ENCODE data around the gene HLA-A. TPM values are rescaled to one million over a fixed set of nuclear protein-coding genes. Genes with fewer than 3 reads are reported as not detected.
A peak's percentile ranks its signal among the peaks of the same experiment; 100 is the strongest.

Gene HLA-A
- total RNA-seq, 1 donor from 2014 or later = 479 TPM

- DNase-seq (ENCODE audit: low read depth) = no peak
- no peak overlapping the region for H3K4me3 ChIP-seq (ENCODE audit: low read depth, low read length)
- no peak for TF ChIP-seq CTCF (conservative IDR thresholded peaks at IDR 0.05; ENCODE audit: low read depth, low read length)
Measured at GRCh38 chr6:29933955-29934354, 8.4 kb upstream of the HLA-A start.

- no peak for DNase-seq (ENCODE audit: low read depth)
- H3K4me3 ChIP-seq (ENCODE audit: low read depth, low read length) = no peak overlapping the region
- TF ChIP-seq CTCF (conservative IDR thresholded peaks at IDR 0.05; ENCODE audit: low read depth, low read length) = no peak
Measured at GRCh38 chr6:29935273-29935955, 6.9 kb upstream of the HLA-A start.

- no peak overlapping the region for H3K4me3 ChIP-seq (ENCODE audit: low read depth, low read length)
- TF ChIP-seq CTCF (conservative IDR thresholded peaks at IDR 0.05; ENCODE audit: low read depth, low read length) = no peak
Measured at GRCh38 chr6:29938746-29939508, 3.4 kb upstream of the HLA-A start.

GRCh38 chr6:29941016-29941415 lies 1.3 kb upstream of the HLA-A start:
- no peak for DNase-seq (ENCODE audit: low read depth)
- no peak overlapping the region for H3K4me3 ChIP-seq (ENCODE audit: low read depth, low read length)
- TF ChIP-seq CTCF (conservative IDR thresholded peaks at IDR 0.05; ENCODE audit: low read depth, low read length) = no peak

More at GRCh38 chr6:29938746-29939508, 3.4 kb upstream of the HLA-A start:
- no peak for DNase-seq (ENCODE audit: low read depth)

- TF ChIP-seq CTCF (conservative IDR thresholded peaks at IDR 0.05; ENCODE audit: low read depth, low read length) = no peak
- no peak for DNase-seq (ENCODE audit: low read depth)
- H3K4me3 ChIP-seq (ENCODE audit: low read depth, low read length) = peak overlapping the region; percentile 75
Measured at GRCh38 chr6:29941471-29941870, 861 bp upstream of the HLA-A start.

- TF ChIP-seq CTCF (conservative IDR thresholded peaks at IDR 0.05; ENCODE audit: low read depth, low read length) = no peak
- DNase-seq (ENCODE audit: low read depth) = no peak
Measured at GRCh38 chr6:29941916-29942274, 437 bp upstream of the HLA-A start.

More at GRCh38 chr6:29941916-29942274, 437 bp upstream of the HLA-A start:
- H3K4me3 ChIP-seq (ENCODE audit: low read depth, low read length) = peak overlapping the region; percentile 75

Data from epithelial cell of proximal tubule (primary cell).